GM12865 (cell line): Measurements from ENCODE around the gene STN1.

ENCODE experiments used
- DNase-seq: peaks from one replicate; pipeline ENCODE4 v3.0.0; 2010; ENCODE audit warnings: low read depth
- H3K4me3 ChIP-seq: 2 replicates; pipeline ENCODE4 v1.5.1; 2011; ENCODE audit warnings: mild to moderate bottlenecking, low read depth, low read length, control low read depth
- CTCF ChIP-seq: IDR thresholded peaks from 2 replicates; pipeline ENCODE4 v1.5.1; 2011; ENCODE audit warnings: low read length, control low read depth, low read depth, inconsistent platforms; ENCODE audit not compliant: insufficient read depth; ENCODE audit errors: missing control alignments

Gene STN1

GRCh38 chr10:103856797-103857170 lies 61.2 kb downstream of the STN1 start:
- TF ChIP-seq CTCF: no peak
- no peak for DNase-seq
- no peak overlapping the region for H3K4me3 ChIP-seq

DNA sequence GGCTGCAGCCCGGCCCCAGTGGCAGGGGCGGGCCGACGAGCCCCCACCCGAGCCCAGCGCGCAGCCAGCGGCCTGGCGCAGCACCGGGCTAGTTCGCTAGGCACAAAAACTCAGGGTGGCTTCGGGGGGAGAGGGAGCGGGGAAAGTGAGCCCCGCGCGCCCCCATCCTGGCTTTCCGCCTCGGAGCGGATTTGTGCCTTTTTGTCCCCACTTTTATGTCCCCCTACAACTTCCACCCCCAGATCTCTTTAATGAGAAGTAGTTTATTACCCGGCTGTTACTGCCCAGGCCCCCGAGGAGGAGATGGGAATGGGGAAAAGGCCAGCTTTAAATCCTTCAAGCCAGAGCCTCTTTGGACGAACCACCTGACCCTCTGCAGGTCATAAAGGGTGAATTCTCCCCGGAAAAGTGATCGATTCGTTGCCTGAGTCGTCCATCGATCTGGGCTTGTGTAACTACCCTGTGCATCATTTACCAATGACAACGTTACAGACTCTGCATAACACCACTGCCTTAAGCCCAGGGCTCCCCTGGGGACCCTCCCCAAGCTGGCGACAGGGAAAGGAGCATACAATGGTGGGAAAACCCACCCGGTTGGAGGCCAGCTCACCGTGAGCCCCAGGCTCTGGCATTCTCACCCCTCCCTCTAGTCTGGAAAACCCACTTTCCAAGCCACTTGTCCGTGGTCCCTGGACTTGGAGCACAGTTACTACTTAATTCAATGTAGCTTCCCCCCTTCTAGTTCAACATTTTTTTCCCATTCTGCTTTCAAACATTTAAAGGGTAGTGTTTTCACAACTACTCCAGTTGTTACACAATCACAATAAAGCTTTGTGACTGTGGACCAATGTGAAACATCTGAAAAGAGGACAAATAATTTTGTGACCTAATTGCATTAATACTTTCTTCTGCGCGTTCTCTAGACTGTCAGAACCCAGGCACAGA lies 61.9 kb downstream of the STN1 start:
- TF ChIP-seq CTCF: no peak
- H3K4me3 ChIP-seq: no peak overlapping the region

DNA sequence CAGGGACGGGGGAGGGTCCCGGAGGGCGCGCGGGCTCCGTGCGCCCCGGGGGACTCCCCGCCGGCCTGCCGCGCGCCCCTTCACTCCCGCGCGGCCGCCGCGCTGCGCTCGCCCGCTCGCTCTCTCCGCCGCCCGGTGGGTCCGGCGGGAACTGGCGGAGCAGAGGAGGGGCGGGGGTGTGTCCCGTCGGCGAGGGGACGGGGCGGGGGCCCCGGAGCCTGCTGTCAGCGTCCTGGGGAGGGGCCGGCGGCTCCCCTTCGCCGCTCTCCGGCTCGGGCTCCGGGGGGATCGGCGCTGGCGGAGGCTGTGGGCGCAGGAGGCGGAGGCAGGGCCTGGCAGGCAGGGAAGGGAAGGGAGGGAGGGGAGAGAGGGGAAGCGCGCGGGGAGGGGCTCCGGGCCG lies 62.6 kb downstream of the STN1 start, which contains the start of gene SH3PXD2A:
SH3PXD2A (minus strand) TSS at position 153 of the 400 bp plus-strand sequence. CDS start 310 bp downstream, outside the sequence.
- no peak for DNase-seq
- H3K4me3 ChIP-seq: no peak within 1 kb of the TSS
- TF ChIP-seq CTCF: no peak

More for the DNA sequence above, 61.9 kb downstream of the STN1 start:
- no peak for DNase-seq

DNA sequence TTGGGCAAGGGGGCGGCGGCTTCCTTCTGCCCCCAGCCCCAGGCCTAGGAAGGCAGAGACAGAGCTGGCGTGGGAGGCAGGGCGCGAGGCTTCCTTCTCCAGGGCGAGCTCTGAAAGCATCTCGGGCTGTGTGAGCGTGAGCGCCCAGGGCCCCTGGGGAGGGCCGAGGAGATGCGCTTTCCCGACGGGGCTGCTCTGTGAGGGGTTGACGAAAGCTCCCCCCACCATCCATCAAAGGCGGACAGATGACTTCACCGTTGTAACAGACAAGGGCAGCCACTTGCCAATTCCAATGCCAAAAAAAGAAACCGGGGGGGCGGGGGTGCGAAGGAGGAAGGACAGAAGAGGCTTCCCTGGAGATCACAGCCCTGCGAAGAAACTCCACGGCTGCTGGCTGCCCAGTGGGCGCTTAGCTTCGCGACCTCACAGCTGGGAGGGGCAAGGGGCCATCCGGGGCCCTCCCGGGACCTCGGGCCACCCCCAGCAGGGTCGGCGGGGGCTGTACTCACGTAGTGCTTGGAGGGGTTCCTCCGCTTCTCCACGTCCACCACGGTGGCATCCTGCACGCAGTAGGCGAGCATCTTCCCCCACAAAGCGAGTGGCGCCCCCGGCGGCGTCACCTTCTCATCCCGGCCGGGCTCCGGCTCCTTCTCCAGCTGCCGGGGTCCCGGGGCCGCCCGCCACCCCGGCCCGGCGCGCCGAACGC lies 63.1 kb downstream of the STN1 start:
- no peak for TF ChIP-seq CTCF
- H3K4me3 ChIP-seq: no peak overlapping the region
- no peak for DNase-seq

DNA sequence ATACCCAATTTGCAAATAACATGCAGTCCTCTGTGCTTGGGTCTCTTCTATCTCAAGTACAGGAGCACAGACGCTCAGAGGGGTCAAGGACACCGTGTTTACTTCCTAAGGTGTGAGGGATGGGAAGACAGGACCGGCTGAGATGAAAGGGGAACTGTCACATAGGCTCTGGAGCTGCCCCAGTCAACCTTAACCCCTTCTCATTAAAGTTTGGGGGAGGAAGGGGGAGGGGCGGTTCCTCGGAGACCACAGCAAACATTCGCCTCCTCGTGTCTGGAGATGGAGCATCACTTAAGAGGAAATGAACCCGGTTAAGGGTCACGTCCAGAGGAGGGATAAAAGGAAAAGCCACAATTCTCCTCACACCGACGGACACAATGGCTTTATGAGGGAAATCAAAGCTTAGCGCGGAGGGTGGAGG lies 63.7 kb downstream of the STN1 start:
- no peak overlapping the region for H3K4me3 ChIP-seq
- no peak for DNase-seq
- TF ChIP-seq CTCF: no peak

DNA sequence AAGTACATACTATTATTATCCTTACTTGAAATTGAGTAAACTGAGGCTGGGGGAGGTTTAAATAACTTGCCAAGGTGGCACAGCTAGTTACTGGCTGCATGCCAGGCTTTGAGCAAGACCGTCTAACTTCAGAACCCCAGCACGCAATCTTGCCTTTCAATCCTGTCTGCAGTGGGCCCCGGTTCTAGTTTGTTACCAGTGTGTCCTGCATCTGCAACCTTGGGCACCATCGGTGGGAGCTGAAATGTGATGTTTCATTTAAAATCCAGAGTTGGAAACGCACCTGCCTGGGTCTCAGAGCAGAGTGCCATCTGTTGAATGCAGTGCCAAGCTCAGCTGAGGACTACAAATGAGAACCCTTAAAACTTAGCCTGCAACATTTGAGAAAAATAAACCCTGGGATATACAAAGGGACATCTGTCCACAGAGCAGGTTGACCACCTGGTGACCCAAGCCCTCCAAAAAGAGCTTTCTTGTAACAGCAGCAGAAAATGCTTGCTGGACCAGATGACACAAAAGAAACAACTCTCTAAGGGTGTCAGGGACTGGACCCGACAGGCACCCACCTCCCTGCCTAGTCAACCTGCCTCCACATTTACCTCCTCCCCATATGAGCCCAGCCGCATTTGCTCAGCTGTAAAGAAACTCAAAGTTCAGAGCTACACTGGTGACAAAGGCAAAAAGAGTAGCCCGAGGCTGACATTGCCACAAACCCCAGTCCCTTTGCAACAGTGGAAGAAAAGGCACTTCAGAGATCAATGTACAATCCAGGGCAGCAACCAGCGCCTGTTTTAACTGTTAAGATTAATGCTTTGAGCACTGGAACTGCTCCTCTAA lies 64.3 kb downstream of the STN1 start:
- no peak overlapping the region for H3K4me3 ChIP-seq
- no peak for DNase-seq
- TF ChIP-seq CTCF: no peak
